ENCODE measurements around the gene ACTL9. TPM values are rescaled to one million over a fixed set of nuclear protein-coding genes. Genes with fewer than 3 reads are reported as not detected.

Gene ACTL9
- total and polyA plus RNA-seq, 2 of the 13 experiments (the other 11 are each of a cell fraction or from before 2014, with no cell fraction given): not detected

- TF ChIP-seq, protein P1, sequence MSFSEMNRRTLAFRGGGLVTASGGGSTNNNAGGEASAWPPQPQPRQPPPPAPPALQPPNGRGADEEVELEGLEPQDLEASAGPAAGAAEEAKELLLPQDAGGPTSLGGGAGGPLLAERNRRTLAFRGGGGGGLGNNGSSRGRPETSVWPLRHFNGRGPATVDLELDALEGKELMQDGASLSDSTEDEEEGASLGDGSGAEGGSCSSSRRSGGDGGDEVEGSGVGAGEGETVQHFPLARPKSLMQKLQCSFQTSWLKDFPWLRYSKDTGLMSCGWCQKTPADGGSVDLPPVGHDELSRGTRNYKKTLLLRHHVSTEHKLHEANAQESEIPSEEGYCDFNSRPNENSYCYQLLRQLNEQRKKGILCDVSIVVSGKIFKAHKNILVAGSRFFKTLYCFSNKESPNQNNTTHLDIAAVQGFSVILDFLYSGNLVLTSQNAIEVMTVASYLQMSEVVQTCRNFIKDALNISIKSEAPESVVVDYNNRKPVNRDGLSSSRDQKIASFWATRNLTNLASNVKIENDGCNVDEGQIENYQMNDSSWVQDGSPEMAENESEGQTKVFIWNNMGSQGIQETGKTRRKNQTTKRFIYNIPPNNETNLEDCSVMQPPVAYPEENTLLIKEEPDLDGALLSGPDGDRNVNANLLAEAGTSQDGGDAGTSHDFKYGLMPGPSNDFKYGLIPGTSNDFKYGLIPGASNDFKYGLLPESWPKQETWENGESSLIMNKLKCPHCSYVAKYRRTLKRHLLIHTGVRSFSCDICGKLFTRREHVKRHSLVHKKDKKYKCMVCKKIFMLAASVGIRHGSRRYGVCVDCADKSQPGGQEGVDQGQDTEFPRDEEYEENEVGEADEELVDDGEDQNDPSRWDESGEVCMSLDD (CRISPR knock-in tag; IDR thresholded peaks at IDR 0.05; ENCODE audit: borderline replicate concordance): no peak
- TF ChIP-seq DR1 (CRISPR knock-in tag; IDR thresholded peaks at IDR 0.05) (no peak), TBX3 (IDR thresholded peaks at IDR 0.05; ENCODE audit: borderline replicate concordance) (no peak), ZNF569 (CRISPR knock-in tag; IDR thresholded peaks at IDR 0.05; ENCODE audit: borderline replicate concordance) (no peak), ZBTB21 (CRISPR knock-in tag; IDR thresholded peaks at IDR 0.05) (no peak), FOXK2 (IDR thresholded peaks at IDR 0.05) (0 out of 2 replicates have a peak, but pooled peaks have one; percentile 13), FOXM1 (CRISPR knock-in tag; IDR thresholded peaks at IDR 0.05) (no peak), ATRX (CRISPR knock-in tag; IDR thresholded peaks at IDR 0.05; ENCODE audit: borderline replicate concordance) (no peak), PHB2 (IDR thresholded peaks at IDR 0.05; ENCODE audit: partially characterized antibody) (peak; percentile 39), BCL6 (CRISPR knock-in tag; IDR thresholded peaks at IDR 0.05) (no peak)
Observed at GRCh38 chr19:8678244-8678807, 20.3 kb downstream of the ACTL9 start (continued).

DNA sequence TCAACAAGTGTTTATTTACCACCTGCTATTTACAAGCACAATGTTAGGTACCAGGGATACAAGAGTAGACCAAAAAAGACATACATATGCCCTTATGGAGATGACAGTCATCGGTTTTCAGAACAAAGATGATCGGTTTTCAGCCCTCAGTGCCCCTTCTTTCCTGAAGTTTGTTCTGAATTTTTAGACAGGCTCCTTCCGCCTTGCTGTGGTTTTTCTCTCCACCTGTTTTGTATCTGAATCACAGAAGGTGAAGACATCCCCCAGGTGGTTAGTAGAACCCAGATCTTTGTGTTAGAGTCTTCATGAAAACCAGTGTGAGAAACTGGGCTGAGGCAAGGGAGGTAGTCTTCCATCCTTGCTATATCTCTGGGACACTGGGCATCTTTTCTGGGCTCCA, 23.5 kb downstream of the ACTL9 start:
- Histone ChIP-seq H3K4me3 (replicated peaks in 1 of 3; ENCODE audit: insufficient read depth in 1 of 3, low read depth in 2 of 3, low read length in 3 of 3) (no peak overlapping the region), H3K27me3 (ENCODE audit: control insufficient read depth in 1 of 2, insufficient read depth in 2 of 2, low read length in 2 of 2) (0 out of 5 replicates have a peak, but pooled peaks cover 0 to 3% of the 10 kb centered on the region in 2 experiments), H3K4me1 (ENCODE audit: insufficient read depth, low read length) (no peaks in the 10 kb centered on the region), H4K20me1 (ENCODE audit: insufficient read depth, low read length) (no peaks in the 10 kb centered on the region), H3K27ac (ENCODE audit: extremely low read length, insufficient read depth, low read length) (no peak overlapping the region), H3K9ac (ENCODE audit: insufficient read depth, low read depth, low read length) (no peak overlapping the region), H3K9me3 (ENCODE audit: low read length) (peaks cover 7% of the 10 kb centered on the region; the same call in 1 of the 2 replicates), H2AFZ (ENCODE audit: low read length) (no peak overlapping the region), H3K36me3 (replicated peaks in 1 of 2; ENCODE audit: control insufficient read depth in 1 of 2, insufficient read depth in 2 of 2, low read length in 2 of 2) (no peaks in the 10 kb centered on the region), H3K4me2 (ENCODE audit: low read depth, low read length) (no peak overlapping the region), H3K79me2 (ENCODE audit: insufficient read depth, low read length) (no peaks in the 10 kb centered on the region)
- FAIRE-seq (no peak), ATAC-seq (no peak), DNase-seq (ENCODE audit: low spot score) (no peak)
- no TSS peak for BruUV-seq (replicated peaks)
- POLR2A ChIA-PET: no interaction called here
- intact Hi-C loops (cut with micrococcal nuclease; ENCODE audit: unreplicated experiment): no loop called here
- in situ Hi-C loops (cut with HindIII; ENCODE audit: extremely low pct_ligation_motif_present, low pct_unique_long_range_greater_than_20kb): no loop called here
- 7% methylated on average over 3 of the region's 3 CpGs for WGBS (ENCODE audit: low lambda C conversion rate)
- no peak for TF ChIP-seq FOXK1 (CRISPR knock-in tag; IDR thresholded peaks at IDR 0.05; ENCODE audit: borderline replicate concordance, low read depth)
- CTCF ChIA-PET (ENCODE audit: low intra/inter-chr PET ratio, low total read pairs): no interaction called here

All from HepG2 (cell line).